ENCODE results near the gene IL1RAPL1. TPM values are rescaled to one million over a fixed set of nuclear protein-coding genes. Genes with fewer than 3 reads are reported as not detected.

The IL1RAPL1 gene
- polyA plus RNA-seq, 1 of the 3 experiments (the other 2 are of a cell fraction) = 2.8 TPM

DNA sequence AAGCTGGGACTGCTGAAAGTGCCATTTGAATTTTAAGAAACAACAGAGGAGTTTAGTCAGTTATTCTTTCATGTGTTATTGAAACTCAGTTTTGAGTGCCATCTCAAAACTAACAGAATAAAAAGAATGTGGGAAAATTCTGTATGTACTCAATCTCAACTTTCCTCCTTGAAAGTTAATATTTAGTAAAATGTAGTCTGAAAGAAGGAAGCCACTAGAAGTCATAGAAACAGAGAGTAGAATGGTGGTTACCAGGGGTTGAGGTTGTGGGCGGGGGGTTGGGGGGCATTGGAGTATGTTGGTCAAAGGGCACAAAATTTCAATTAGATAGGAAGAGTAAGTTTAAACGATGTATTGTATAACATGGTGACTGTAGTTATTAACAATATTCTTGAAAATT lies 999.9 kb downstream of the IL1RAPL1 start:
- H3K9me3 ChIP-seq = no peaks in the 10 kb centered on the region
- H3K4me3 ChIP-seq (ENCODE audit: low read depth in 2 of 2, low read length in 1 of 2) = no peak overlapping the region
- H3K79me2 ChIP-seq (ENCODE audit: insufficient read depth) = no peaks in the 10 kb centered on the region
- ChIA-PET CTCF (interaction anchor here (0.6 kb wide), 1 partner anchor 32 kb away, joined by 3 read pairs; no protein-coding TSS in a partner anchor), POLR2A (no interaction called here)
- no peak overlapping the region for H3K9ac ChIP-seq
- no peaks in the 10 kb centered on the region for H3K36me3 ChIP-seq (replicated peaks in 1 of 2; ENCODE audit: control insufficient read depth in 1 of 2, insufficient read depth in 2 of 2, low read length in 1 of 2)
- H3K9me2 ChIP-seq = no peaks in the 10 kb centered on the region
- H3K27me3 ChIP-seq (ENCODE audit: insufficient read depth) = no peaks in the 10 kb centered on the region
- no peak overlapping the region for H2AFZ ChIP-seq (ENCODE audit: low read depth)
- no peak overlapping the region for H3K27ac ChIP-seq (ENCODE audit: low read depth in 2 of 2, low read length in 1 of 2)
- no peaks in the 10 kb centered on the region for H3F3A ChIP-seq (replicated peaks; ENCODE audit: insufficient read depth)
- no peaks in the 10 kb centered on the region for H4K20me1 ChIP-seq (ENCODE audit: insufficient read depth)
- no peak for DNase-seq
- H3K4me2 ChIP-seq = no peak overlapping the region
- TF ChIP-seq, protein P1, sequence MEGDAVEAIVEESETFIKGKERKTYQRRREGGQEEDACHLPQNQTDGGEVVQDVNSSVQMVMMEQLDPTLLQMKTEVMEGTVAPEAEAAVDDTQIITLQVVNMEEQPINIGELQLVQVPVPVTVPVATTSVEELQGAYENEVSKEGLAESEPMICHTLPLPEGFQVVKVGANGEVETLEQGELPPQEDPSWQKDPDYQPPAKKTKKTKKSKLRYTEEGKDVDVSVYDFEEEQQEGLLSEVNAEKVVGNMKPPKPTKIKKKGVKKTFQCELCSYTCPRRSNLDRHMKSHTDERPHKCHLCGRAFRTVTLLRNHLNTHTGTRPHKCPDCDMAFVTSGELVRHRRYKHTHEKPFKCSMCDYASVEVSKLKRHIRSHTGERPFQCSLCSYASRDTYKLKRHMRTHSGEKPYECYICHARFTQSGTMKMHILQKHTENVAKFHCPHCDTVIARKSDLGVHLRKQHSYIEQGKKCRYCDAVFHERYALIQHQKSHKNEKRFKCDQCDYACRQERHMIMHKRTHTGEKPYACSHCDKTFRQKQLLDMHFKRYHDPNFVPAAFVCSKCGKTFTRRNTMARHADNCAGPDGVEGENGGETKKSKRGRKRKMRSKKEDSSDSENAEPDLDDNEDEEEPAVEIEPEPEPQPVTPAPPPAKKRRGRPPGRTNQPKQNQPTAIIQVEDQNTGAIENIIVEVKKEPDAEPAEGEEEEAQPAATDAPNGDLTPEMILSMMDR (IDR thresholded peaks at IDR 0.05) = no peak
- TF ChIP-seq, protein P2, sequence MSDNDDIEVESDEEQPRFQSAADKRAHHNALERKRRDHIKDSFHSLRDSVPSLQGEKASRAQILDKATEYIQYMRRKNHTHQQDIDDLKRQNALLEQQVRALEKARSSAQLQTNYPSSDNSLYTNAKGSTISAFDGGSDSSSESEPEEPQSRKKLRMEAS (IDR thresholded peaks at IDR 0.05; ENCODE audit: low read depth) = no peak
- TF ChIP-seq EP300 (IDR thresholded peaks at IDR 0.05; ENCODE audit: borderline replicate concordance in 1 of 2, low read depth in 1 of 2, low read length in 1 of 2) = no peak
- no peak for TF ChIP-seq FOSL2 (IDR thresholded peaks at IDR 0.05; ENCODE audit: borderline replicate concordance, low read depth)
- TF ChIP-seq TEAD4 (IDR thresholded peaks at IDR 0.05; ENCODE audit: borderline replicate concordance, insufficient read depth) = no peak
- no peak for TF ChIP-seq CHD2 (IDR thresholded peaks at IDR 0.05; ENCODE audit: low read length, partially characterized antibody)
- TF ChIP-seq RFX5 (IDR thresholded peaks at IDR 0.05; ENCODE audit: low read length) = no peak
- TF ChIP-seq TCF12 (IDR thresholded peaks at IDR 0.05) = no peak
- TF ChIP-seq NRF1 (IDR thresholded peaks at IDR 0.05; ENCODE audit: low read depth, low read length) = no peak
- no peak for TF ChIP-seq SIN3A (IDR thresholded peaks at IDR 0.05; ENCODE audit: borderline replicate concordance, low read depth, low read length)
- no peaks in the 10 kb centered on the region for H3K4me1 ChIP-seq (ENCODE audit: control insufficient read depth in 1 of 2, insufficient read depth in 2 of 2, low read depth in 1 of 2, low read length in 1 of 2)
- WGBS (ENCODE audit: low lambda C conversion rate) = 38% methylated on average over 2 of the region's 2 CpGs

DNA sequence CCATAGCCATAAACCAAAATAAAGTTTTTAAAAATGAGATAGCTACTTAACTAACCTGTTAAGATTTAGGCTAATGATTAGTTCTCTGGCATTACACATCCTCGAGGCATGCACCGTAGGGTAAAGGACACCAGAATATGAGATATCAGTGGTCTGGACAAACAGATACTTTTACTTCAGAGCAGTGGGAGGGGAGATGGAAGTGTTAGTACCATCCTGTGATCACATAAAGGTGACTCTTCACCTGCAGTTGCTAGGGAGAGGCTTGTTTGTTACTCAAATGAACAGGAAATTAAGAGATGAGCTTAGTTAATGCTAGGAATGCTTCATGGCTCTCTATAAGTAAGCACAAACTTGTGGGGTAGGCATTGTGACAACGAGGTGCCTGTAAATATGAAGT lies 1003.7 kb downstream of the IL1RAPL1 start:
- H3K27ac ChIP-seq (ENCODE audit: low read depth in 2 of 2, low read length in 1 of 2) = no peak overlapping the region
- H3K9me2 ChIP-seq = no peaks in the 10 kb centered on the region
- 26% methylated on average over 3 of the region's 3 CpGs for WGBS (ENCODE audit: low lambda C conversion rate)
- no peaks in the 10 kb centered on the region for H3F3A ChIP-seq (replicated peaks; ENCODE audit: insufficient read depth)
- no peak overlapping the region for H3K4me3 ChIP-seq (ENCODE audit: low read depth in 2 of 2, low read length in 1 of 2)
- no peak overlapping the region for H2AFZ ChIP-seq (ENCODE audit: low read depth)
- H3K36me3 ChIP-seq (replicated peaks in 1 of 2; ENCODE audit: control insufficient read depth in 1 of 2, insufficient read depth in 2 of 2, low read length in 1 of 2) = no peaks in the 10 kb centered on the region
- DNase-seq = no peak
- no peak overlapping the region for H3K4me2 ChIP-seq
- H3K79me2 ChIP-seq (ENCODE audit: insufficient read depth) = no peaks in the 10 kb centered on the region
- no peaks in the 10 kb centered on the region for H3K4me1 ChIP-seq (ENCODE audit: control insufficient read depth in 1 of 2, insufficient read depth in 2 of 2, low read depth in 1 of 2, low read length in 1 of 2)
- no peaks in the 10 kb centered on the region for H3K9me3 ChIP-seq
- H4K20me1 ChIP-seq (ENCODE audit: insufficient read depth) = no peaks in the 10 kb centered on the region
- H3K9ac ChIP-seq = no peak overlapping the region
- ChIA-PET CTCF (no interaction called here), POLR2A (no interaction called here)
- no peaks in the 10 kb centered on the region for H3K27me3 ChIP-seq (ENCODE audit: insufficient read depth)
- TF ChIP-seq RAD21 (IDR thresholded peaks at IDR 0.05; ENCODE audit: low read length) = no peak
- TF ChIP-seq POLR2AphosphoS5 (IDR thresholded peaks at IDR 0.05; ENCODE audit: low read depth, low read length) = no peak
- TF ChIP-seq SMC3 (IDR thresholded peaks at IDR 0.05; ENCODE audit: low read depth, low read length) = no peak
- TF ChIP-seq, protein P3, sequence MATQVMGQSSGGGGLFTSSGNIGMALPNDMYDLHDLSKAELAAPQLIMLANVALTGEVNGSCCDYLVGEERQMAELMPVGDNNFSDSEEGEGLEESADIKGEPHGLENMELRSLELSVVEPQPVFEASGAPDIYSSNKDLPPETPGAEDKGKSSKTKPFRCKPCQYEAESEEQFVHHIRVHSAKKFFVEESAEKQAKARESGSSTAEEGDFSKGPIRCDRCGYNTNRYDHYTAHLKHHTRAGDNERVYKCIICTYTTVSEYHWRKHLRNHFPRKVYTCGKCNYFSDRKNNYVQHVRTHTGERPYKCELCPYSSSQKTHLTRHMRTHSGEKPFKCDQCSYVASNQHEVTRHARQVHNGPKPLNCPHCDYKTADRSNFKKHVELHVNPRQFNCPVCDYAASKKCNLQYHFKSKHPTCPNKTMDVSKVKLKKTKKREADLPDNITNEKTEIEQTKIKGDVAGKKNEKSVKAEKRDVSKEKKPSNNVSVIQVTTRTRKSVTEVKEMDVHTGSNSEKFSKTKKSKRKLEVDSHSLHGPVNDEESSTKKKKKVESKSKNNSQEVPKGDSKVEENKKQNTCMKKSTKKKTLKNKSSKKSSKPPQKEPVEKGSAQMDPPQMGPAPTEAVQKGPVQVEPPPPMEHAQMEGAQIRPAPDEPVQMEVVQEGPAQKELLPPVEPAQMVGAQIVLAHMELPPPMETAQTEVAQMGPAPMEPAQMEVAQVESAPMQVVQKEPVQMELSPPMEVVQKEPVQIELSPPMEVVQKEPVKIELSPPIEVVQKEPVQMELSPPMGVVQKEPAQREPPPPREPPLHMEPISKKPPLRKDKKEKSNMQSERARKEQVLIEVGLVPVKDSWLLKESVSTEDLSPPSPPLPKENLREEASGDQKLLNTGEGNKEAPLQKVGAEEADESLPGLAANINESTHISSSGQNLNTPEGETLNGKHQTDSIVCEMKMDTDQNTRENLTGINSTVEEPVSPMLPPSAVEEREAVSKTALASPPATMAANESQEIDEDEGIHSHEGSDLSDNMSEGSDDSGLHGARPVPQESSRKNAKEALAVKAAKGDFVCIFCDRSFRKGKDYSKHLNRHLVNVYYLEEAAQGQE (IDR thresholded peaks at IDR 0.05; ENCODE audit: low read depth, low read length) = no peak
- TF ChIP-seq RXRA (IDR thresholded peaks at IDR 0.05; ENCODE audit: borderline replicate concordance, low read depth) = no peak
- TF ChIP-seq FOXJ3 (CRISPR knock-in tag; IDR thresholded peaks at IDR 0.05) = no peak
- TF ChIP-seq JUND (IDR thresholded peaks at IDR 0.05) = no peak
- TF ChIP-seq SIN3A (IDR thresholded peaks at IDR 0.05; ENCODE audit: borderline replicate concordance, low read depth, low read length) = no peak
- TF ChIP-seq, protein P4, sequence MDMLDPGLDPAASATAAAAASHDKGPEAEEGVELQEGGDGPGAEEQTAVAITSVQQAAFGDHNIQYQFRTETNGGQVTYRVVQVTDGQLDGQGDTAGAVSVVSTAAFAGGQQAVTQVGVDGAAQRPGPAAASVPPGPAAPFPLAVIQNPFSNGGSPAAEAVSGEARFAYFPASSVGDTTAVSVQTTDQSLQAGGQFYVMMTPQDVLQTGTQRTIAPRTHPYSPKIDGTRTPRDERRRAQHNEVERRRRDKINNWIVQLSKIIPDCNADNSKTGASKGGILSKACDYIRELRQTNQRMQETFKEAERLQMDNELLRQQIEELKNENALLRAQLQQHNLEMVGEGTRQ (IDR thresholded peaks at IDR 0.05; ENCODE audit: borderline replicate concordance, low read depth, low read length) = no peak
- TF ChIP-seq GATA2 (CRISPR knock-in tag; IDR thresholded peaks at IDR 0.05) = no peak
- TF ChIP-seq, protein P5, sequence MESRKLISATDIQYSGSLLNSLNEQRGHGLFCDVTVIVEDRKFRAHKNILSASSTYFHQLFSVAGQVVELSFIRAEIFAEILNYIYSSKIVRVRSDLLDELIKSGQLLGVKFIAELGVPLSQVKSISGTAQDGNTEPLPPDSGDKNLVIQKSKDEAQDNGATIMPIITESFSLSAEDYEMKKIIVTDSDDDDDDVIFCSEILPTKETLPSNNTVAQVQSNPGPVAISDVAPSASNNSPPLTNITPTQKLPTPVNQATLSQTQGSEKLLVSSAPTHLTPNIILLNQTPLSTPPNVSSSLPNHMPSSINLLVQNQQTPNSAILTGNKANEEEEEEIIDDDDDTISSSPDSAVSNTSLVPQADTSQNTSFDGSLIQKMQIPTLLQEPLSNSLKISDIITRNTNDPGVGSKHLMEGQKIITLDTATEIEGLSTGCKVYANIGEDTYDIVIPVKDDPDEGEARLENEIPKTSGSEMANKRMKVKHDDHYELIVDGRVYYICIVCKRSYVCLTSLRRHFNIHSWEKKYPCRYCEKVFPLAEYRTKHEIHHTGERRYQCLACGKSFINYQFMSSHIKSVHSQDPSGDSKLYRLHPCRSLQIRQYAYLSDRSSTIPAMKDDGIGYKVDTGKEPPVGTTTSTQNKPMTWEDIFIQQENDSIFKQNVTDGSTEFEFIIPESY (IDR thresholded peaks at IDR 0.05; ENCODE audit: borderline replicate concordance, low read depth) = no peak
- no peak for TF ChIP-seq MXI1 (IDR thresholded peaks at IDR 0.05; ENCODE audit: low read depth, low read length)

Data from SK-N-SH (cell line).